ENCODE data around the gene PROSER2. TPM values are rescaled to one million over a fixed set of nuclear protein-coding genes. Genes with fewer than 3 reads are reported as not detected.
A peak's percentile ranks its signal among the peaks of the same experiment; 100 is the strongest.

PROSER2 gene
- total and polyA plus RNA-seq, 9 of the 15 experiments (the other 6 are each of a cell fraction or from before 2014, with no cell fraction given) = 0.62 to 14.8 (median 2.9) TPM

DNA sequence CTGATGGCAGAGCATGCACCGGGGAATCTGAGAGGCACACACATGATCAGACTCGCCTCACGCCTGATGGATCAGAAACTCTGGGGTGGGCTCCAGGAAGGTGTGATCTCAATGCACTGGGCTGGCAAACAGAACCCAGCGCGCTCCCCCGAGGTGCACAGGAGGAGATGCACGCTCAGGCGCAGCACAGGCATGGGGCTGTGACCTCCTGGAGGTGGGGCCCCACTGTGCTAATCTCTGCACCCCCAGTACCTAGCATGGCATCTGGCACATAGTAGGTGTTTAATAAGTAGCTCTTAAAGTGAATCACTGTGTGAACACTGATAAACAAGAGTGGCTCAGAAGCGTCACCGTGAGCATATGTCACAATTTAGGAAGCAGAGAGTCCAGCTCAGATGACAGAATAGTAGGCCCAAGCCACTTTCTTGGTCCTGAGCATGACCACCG, 57.9 kb downstream of the PROSER2 start:
- H3K4me3 ChIP-seq = no peak overlapping the region
- ATAC-seq = no peak
- BruUV-seq (replicated peaks) = no TSS peak

More for the DNA sequence above, 57.9 kb downstream of the PROSER2 start:
- Histone ChIP-seq H3K9me1 (ENCODE audit: control insufficient read depth, insufficient read depth, low read length) (no peaks in the 10 kb centered on the region), H3K4me1 (replicated peaks in 1 of 2; ENCODE audit: control insufficient read depth in 2 of 2, insufficient read depth in 2 of 2, low read length in 2 of 2) (peaks cover 18 to 59% of the 10 kb centered on the region in 2 experiments), H2AFZ (ENCODE audit: low read depth, low read length) (peak overlapping the region; percentile 30; the same call in 1 of the 2 replicates), H3K9ac (ENCODE audit: insufficient read depth in 1 of 2, low read depth in 2 of 2, low read length in 2 of 2) (peak overlapping the region in 1 of 2 experiments; percentile 84; a peak in 2 of 4 replicates), H3K9me3 (replicated peaks; ENCODE audit: control insufficient read depth, insufficient read depth, low read depth, low read length) (no peaks in the 10 kb centered on the region), H3K27ac (ENCODE audit: extremely low read depth, low read depth, low read length) (no peak overlapping the region), H4K20me1 (replicated peaks; ENCODE audit: control insufficient read depth, insufficient read depth, low read length) (0 out of 2 replicates have a peak, but pooled peaks cover 11% of the 10 kb centered on the region), H3K4me2 (ENCODE audit: insufficient read depth, low read length) (no peak overlapping the region), H3K79me2 (ENCODE audit: control insufficient read depth, insufficient read depth, low read length) (peaks cover 89% of the 10 kb centered on the region), H3K36me3 (ENCODE audit: control insufficient read depth, insufficient read depth, low read length) (peaks cover 24% of the 10 kb centered on the region; the same call in 1 of the 3 replicates), H3K27me3 (ENCODE audit: control insufficient read depth in 2 of 2, insufficient read depth in 2 of 2, low read length in 2 of 2) (no peaks in the 10 kb centered on the region)
- 66% methylated on average over 9 of the region's 11 CpGs for WGBS (ENCODE audit: insufficient coverage, low coverage, missing lambda C conversion rate)
- FAIRE-seq (no peak), DNase-seq (ENCODE audit: extremely low read depth in 1 of 4, low spot score in 3 of 4) (no peak)
- intact Hi-C loops (cut with micrococcal nuclease) (loop anchor here (2.0 kb wide), 1 partner anchor 106 kb away; no protein-coding TSS in a partner anchor), in situ Hi-C loops (cut with MboI) (no loop called here)
- ChIA-PET POLR2A (interaction anchor here (0.6 to 2.0 kb wide), 4 partner anchors 13 to 301 kb away, joined by 3 to 9 read pairs (median 3); no protein-coding TSS in a partner anchor), CTCF (ENCODE audit: low intra/inter-chr PET ratio) (no interaction called here)
- TF ChIP-seq ZKSCAN1 (IDR thresholded peaks at IDR 0.05; ENCODE audit: low read depth, low read length) (peak; percentile 95), NR0B1 (IDR thresholded peaks at IDR 0.05; ENCODE audit: partially characterized antibody) (no peak), CCAR2 (IDR thresholded peaks at IDR 0.05; ENCODE audit: low read depth, low read length) (no peak), GATAD2B (IDR thresholded peaks at IDR 0.05; ENCODE audit: borderline replicate concordance) (no peak)
